ENCODE results near the gene LRRC55.

- TF ChIP-seq CTCF (conservative IDR thresholded peaks at IDR 0.05) (no peak), ZFX (IDR thresholded peaks at IDR 0.05) (no peak)
Measured at GRCh38 chr11:57180964-57181363, 789 bp upstream of the LRRC55 start.
